Esophagus squamous epithelium (tissue), 4 donors: ENCODE results near the gene FAM221A.

Experiments used
- POLR2A ChIP-seq, 4 donors: fragments of 450-650 bp; IDR thresholded peaks; one replicate each; pipeline ENCODE4 v1.6.1; 2017; ENCODE audit warnings: antibody characterized with exemption in 4 of 4, mild to moderate bottlenecking in 4 of 4, moderate library complexity in 3 of 4
- TF ChIP-seq, protein P1 (sequence below), 6 experiments: fragments of 450-650 bp in 4 of 6; fragments of 200-600 bp in 2 of 6; sonication (generic) in 2 of 6; IDR thresholded peaks; one replicate each; pipeline ENCODE4 v1.5.1; 2016 to 2019; ENCODE audit warnings: antibody characterized with exemption in 6 of 6, mild to moderate bottlenecking in 4 of 6, moderate library complexity in 4 of 6

GRCh38 chr7:23717788-23718187, 37.8 kb downstream of the FAM221A start:
- TF ChIP-seq, protein P1, sequence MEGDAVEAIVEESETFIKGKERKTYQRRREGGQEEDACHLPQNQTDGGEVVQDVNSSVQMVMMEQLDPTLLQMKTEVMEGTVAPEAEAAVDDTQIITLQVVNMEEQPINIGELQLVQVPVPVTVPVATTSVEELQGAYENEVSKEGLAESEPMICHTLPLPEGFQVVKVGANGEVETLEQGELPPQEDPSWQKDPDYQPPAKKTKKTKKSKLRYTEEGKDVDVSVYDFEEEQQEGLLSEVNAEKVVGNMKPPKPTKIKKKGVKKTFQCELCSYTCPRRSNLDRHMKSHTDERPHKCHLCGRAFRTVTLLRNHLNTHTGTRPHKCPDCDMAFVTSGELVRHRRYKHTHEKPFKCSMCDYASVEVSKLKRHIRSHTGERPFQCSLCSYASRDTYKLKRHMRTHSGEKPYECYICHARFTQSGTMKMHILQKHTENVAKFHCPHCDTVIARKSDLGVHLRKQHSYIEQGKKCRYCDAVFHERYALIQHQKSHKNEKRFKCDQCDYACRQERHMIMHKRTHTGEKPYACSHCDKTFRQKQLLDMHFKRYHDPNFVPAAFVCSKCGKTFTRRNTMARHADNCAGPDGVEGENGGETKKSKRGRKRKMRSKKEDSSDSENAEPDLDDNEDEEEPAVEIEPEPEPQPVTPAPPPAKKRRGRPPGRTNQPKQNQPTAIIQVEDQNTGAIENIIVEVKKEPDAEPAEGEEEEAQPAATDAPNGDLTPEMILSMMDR (IDR thresholded peaks at IDR 0.05), result no peak
- no peak for TF ChIP-seq POLR2A (IDR thresholded peaks at IDR 0.05)
